ENCODE measurements around the gene COL1A1. TPM values are rescaled to one million over a fixed set of nuclear protein-coding genes. Genes with fewer than 3 reads are reported as not detected.

The COL1A1 gene
- total RNA-seq, 1 experiment from 2014 or later, result 0.03 TPM

- in situ Hi-C loops (cut with HindIII; ENCODE audit: low pct_unique_long_range_greater_than_20kb, low sequenced_read_pairs), result no loop called here
These were observed 18.5 kb downstream of the COL1A1 start for GRCh38 chr17:50182783-50183420.

GRCh38 chr17:50181591-50182560 lies 19.6 kb downstream of the COL1A1 start:
- in situ Hi-C loops (cut with HindIII; ENCODE audit: low pct_unique_long_range_greater_than_20kb, low sequenced_read_pairs), result no loop called here
- peak; percentile 30 for DNase-seq (ENCODE audit: low read depth, low spot score)

More at GRCh38 chr17:50182783-50183420, 18.5 kb downstream of the COL1A1 start:
- no peak for DNase-seq (ENCODE audit: low read depth, low spot score)

GRCh38 chr17:50181144-50181543 lies 20.3 kb downstream of the COL1A1 start:
- in situ Hi-C loops (cut with HindIII; ENCODE audit: low pct_unique_long_range_greater_than_20kb, low sequenced_read_pairs), result no loop called here
- peak; percentile 91 for DNase-seq (ENCODE audit: low read depth, low spot score)

GRCh38 chr17:50180620-50181019 lies 20.8 kb downstream of the COL1A1 start:
- in situ Hi-C loops (cut with HindIII; ENCODE audit: low pct_unique_long_range_greater_than_20kb, low sequenced_read_pairs), result no loop called here
- no peak for DNase-seq (ENCODE audit: low read depth, low spot score)

GRCh38 chr17:50180111-50180510 lies 21.3 kb downstream of the COL1A1 start:
- in situ Hi-C loops (cut with HindIII; ENCODE audit: low pct_unique_long_range_greater_than_20kb, low sequenced_read_pairs), result no loop called here
- DNase-seq (ENCODE audit: low read depth, low spot score), result no peak

- peak; percentile 88 for DNase-seq (ENCODE audit: low read depth, low spot score)
- in situ Hi-C loops (cut with HindIII; ENCODE audit: low pct_unique_long_range_greater_than_20kb, low sequenced_read_pairs), result no loop called here
These were observed 23.2 kb downstream of the COL1A1 start for GRCh38 chr17:50177983-50178834.

GRCh38 chr17:50177476-50177875 lies 24.0 kb downstream of the COL1A1 start:
- DNase-seq (ENCODE audit: low read depth, low spot score), result no peak
- in situ Hi-C loops (cut with HindIII; ENCODE audit: low pct_unique_long_range_greater_than_20kb, low sequenced_read_pairs), result no loop called here

- no peak for DNase-seq (ENCODE audit: low read depth, low spot score)
- in situ Hi-C loops (cut with HindIII; ENCODE audit: low pct_unique_long_range_greater_than_20kb, low sequenced_read_pairs), result no loop called here
These were observed 24.7 kb downstream of the COL1A1 start for GRCh38 chr17:50176559-50177357.

- in situ Hi-C loops (cut with HindIII; ENCODE audit: low pct_unique_long_range_greater_than_20kb, low sequenced_read_pairs), result no loop called here
- no peak for DNase-seq (ENCODE audit: low read depth, low spot score)
These were observed 26.2 kb downstream of the COL1A1 start for GRCh38 chr17:50175035-50175807.

- in situ Hi-C loops (cut with HindIII; ENCODE audit: low pct_unique_long_range_greater_than_20kb, low sequenced_read_pairs), result no loop called here
- DNase-seq (ENCODE audit: low read depth, low spot score), result no peak
These were observed 27.0 kb downstream of the COL1A1 start for GRCh38 chr17:50174444-50174843.

GRCh38 chr17:50173335-50173941 lies 28.0 kb downstream of the COL1A1 start:
- DNase-seq (ENCODE audit: low read depth, low spot score), result no peak
- in situ Hi-C loops (cut with HindIII; ENCODE audit: low pct_unique_long_range_greater_than_20kb, low sequenced_read_pairs), result no loop called here

- in situ Hi-C loops (cut with HindIII; ENCODE audit: low pct_unique_long_range_greater_than_20kb, low sequenced_read_pairs), result no loop called here
- DNase-seq (ENCODE audit: low read depth, low spot score), result no peak
These were observed 28.5 kb downstream of the COL1A1 start for GRCh38 chr17:50172936-50173334.

GRCh38 chr17:50172130-50172529 lies 29.3 kb downstream of the COL1A1 start:
- no peak for DNase-seq (ENCODE audit: low read depth, low spot score)
- in situ Hi-C loops (cut with HindIII; ENCODE audit: low pct_unique_long_range_greater_than_20kb, low sequenced_read_pairs), result no loop called here

GRCh38 chr17:50171371-50172071 lies 29.9 kb downstream of the COL1A1 start:
- in situ Hi-C loops (cut with HindIII; ENCODE audit: low pct_unique_long_range_greater_than_20kb, low sequenced_read_pairs), result no loop called here
- DNase-seq (ENCODE audit: low read depth, low spot score), result no peak

- in situ Hi-C loops (cut with HindIII; ENCODE audit: low pct_unique_long_range_greater_than_20kb, low sequenced_read_pairs), result no loop called here
- DNase-seq (ENCODE audit: low read depth, low spot score), result no peak
These were observed 30.6 kb downstream of the COL1A1 start for GRCh38 chr17:50170662-50171370.

Data from SK-MEL-5 (cell line).